Loucy (cell line): ENCODE data around the gene ALDOB.

Experiments
- CTCF ChIP-seq: fragments of 200-600 bp; sonication (generic); conservative IDR thresholded peaks from 2 replicates; pipeline ENCODE4 v1.5.1; 2014; ENCODE audit warnings: mild to moderate bottlenecking, antibody characterized with exemption, low read length
- EZH2phosphoT487 ChIP-seq: fragments of 200-600 bp; IDR thresholded peaks from 2 replicates; pipeline ENCODE4 v1.6.1; 2018; ENCODE audit warnings: antibody characterized with exemption, mild to moderate bottlenecking, moderate library complexity, borderline replicate concordance

GRCh38 chr9:101466863-101467262 lies 31.3 kb upstream of the ALDOB start:
- TF ChIP-seq CTCF: no peak
- TF ChIP-seq EZH2phosphoT487: no peak
